Measurements from ENCODE around the gene DGLUCY. TPM values are rescaled to one million over a fixed set of nuclear protein-coding genes. Genes with fewer than 3 reads are reported as not detected.

Gene DGLUCY
- total RNA-seq, 1 donor from 2014 or later = 20.0 TPM

GRCh38 chr14:91138511-91139359, 24.9 kb downstream of the DGLUCY start:
- Histone ChIP-seq H3K36me3 (ENCODE audit: insufficient read depth, low read length) (no peaks in the 10 kb centered on the region), H3K79me2 (ENCODE audit: insufficient read depth, low read length) (no peaks in the 10 kb centered on the region), H3K4me1 (ENCODE audit: insufficient read depth, low read length) (no peaks in the 10 kb centered on the region), H3K27me3 (ENCODE audit: insufficient read depth, low read length) (peaks cover 23% of the 10 kb centered on the region), H3K4me2 (ENCODE audit: low read length) (no peak overlapping the region), H3K9me3 (ENCODE audit: insufficient read depth, low read depth, low read length) (no peaks in the 10 kb centered on the region), H3K4me3 (ENCODE audit: insufficient read depth, low read depth, low read length) (no peak overlapping the region), H3K27ac (ENCODE audit: low read depth, low read length) (no peak overlapping the region), H3K9ac (ENCODE audit: low read length) (no peak overlapping the region), H2AFZ (ENCODE audit: low read depth, low read length) (no peak overlapping the region), H4K20me1 (ENCODE audit: insufficient read depth, low read length) (peaks cover 5% of the 10 kb centered on the region)
- Mint-ChIP-seq H3K4me1 (ENCODE audit: low read depth, unreplicated experiment) (peaks cover 2% of the 10 kb centered on the region), H3K27me3 (ENCODE audit: low read depth, unreplicated experiment) (no peaks in the 10 kb centered on the region), H3K27ac (ENCODE audit: unreplicated experiment) (peak overlapping the region; percentile 18), H3K9me3 (ENCODE audit: unreplicated experiment) (no peaks in the 10 kb centered on the region), H3K36me3 (ENCODE audit: low read depth, unreplicated experiment) (no peaks in the 10 kb centered on the region), H3K4me3 (ENCODE audit: unreplicated experiment) (no peak overlapping the region)
- no peak for FAIRE-seq
- DNase-seq (ENCODE audit: low read depth) = no peak
- TF ChIP-seq EZH2 (IDR thresholded peaks at IDR 0.05; ENCODE audit: insufficient read depth, low read length) (no peak), CTCF (IDR thresholded peaks at IDR 0.05; ENCODE audit: insufficient read depth, low read depth, low read length) (peak; percentile 21)

- no peak for FAIRE-seq
- Histone ChIP-seq H3K79me2 (ENCODE audit: insufficient read depth, low read length) (no peaks in the 10 kb centered on the region), H3K9ac (ENCODE audit: low read length) (no peak overlapping the region), H3K4me1 (ENCODE audit: insufficient read depth, low read length) (no peaks in the 10 kb centered on the region), H3K27me3 (ENCODE audit: insufficient read depth, low read length) (peaks cover 31% of the 10 kb centered on the region), H3K4me3 (ENCODE audit: insufficient read depth, low read depth, low read length) (no peak overlapping the region), H3K36me3 (ENCODE audit: insufficient read depth, low read length) (no peaks in the 10 kb centered on the region), H3K4me2 (ENCODE audit: low read length) (no peak overlapping the region), H2AFZ (ENCODE audit: low read depth, low read length) (no peak overlapping the region), H3K27ac (ENCODE audit: low read depth, low read length) (no peak overlapping the region), H3K9me3 (ENCODE audit: insufficient read depth, low read depth, low read length) (no peaks in the 10 kb centered on the region), H4K20me1 (ENCODE audit: insufficient read depth, low read length) (peaks cover 5% of the 10 kb centered on the region)
- Mint-ChIP-seq H3K9me3 (ENCODE audit: unreplicated experiment) (no peaks in the 10 kb centered on the region), H3K4me3 (ENCODE audit: unreplicated experiment) (no peak overlapping the region), H3K4me1 (ENCODE audit: low read depth, unreplicated experiment) (peaks cover 8% of the 10 kb centered on the region), H3K27ac (ENCODE audit: unreplicated experiment) (no peak overlapping the region), H3K27me3 (ENCODE audit: low read depth, unreplicated experiment) (no peaks in the 10 kb centered on the region), H3K36me3 (ENCODE audit: low read depth, unreplicated experiment) (peaks cover 6% of the 10 kb centered on the region)
- no peak for DNase-seq (ENCODE audit: low read depth)
- TF ChIP-seq CTCF (IDR thresholded peaks at IDR 0.05; ENCODE audit: insufficient read depth, low read depth, low read length) = no peak
Observed at GRCh38 chr14:91139776-91140175, 25.9 kb downstream of the DGLUCY start.

GRCh38 chr14:91140672-91141071, 26.8 kb downstream of the DGLUCY start:
- H3K27me3 ChIP-seq (ENCODE audit: insufficient read depth, low read length) = peaks cover 40% of the 10 kb centered on the region
- Mint-ChIP-seq H3K9me3 (ENCODE audit: unreplicated experiment) (no peaks in the 10 kb centered on the region), H3K27ac (ENCODE audit: unreplicated experiment) (no peak overlapping the region), H3K27me3 (ENCODE audit: low read depth, unreplicated experiment) (no peaks in the 10 kb centered on the region), H3K4me3 (ENCODE audit: unreplicated experiment) (no peak overlapping the region), H3K4me1 (ENCODE audit: low read depth, unreplicated experiment) (peaks cover 8% of the 10 kb centered on the region), H3K36me3 (ENCODE audit: low read depth, unreplicated experiment) (peaks cover 10% of the 10 kb centered on the region)
- H3K27ac ChIP-seq (ENCODE audit: low read depth, low read length) = no peak overlapping the region
- FAIRE-seq = no peak
- no peaks in the 10 kb centered on the region for H3K36me3 ChIP-seq (ENCODE audit: insufficient read depth, low read length)
- H3K79me2 ChIP-seq (ENCODE audit: insufficient read depth, low read length) = no peaks in the 10 kb centered on the region
- no peak overlapping the region for H3K4me2 ChIP-seq (ENCODE audit: low read length)
- H3K4me3 ChIP-seq (ENCODE audit: insufficient read depth, low read depth, low read length) = no peak overlapping the region
- H3K9me3 ChIP-seq (ENCODE audit: insufficient read depth, low read depth, low read length) = no peaks in the 10 kb centered on the region
- TF ChIP-seq EZH2 (IDR thresholded peaks at IDR 0.05; ENCODE audit: insufficient read depth, low read length) = no peak
- peak; percentile 25 for TF ChIP-seq CTCF (IDR thresholded peaks at IDR 0.05; ENCODE audit: insufficient read depth, low read depth, low read length)
- peaks cover 5% of the 10 kb centered on the region for H4K20me1 ChIP-seq (ENCODE audit: insufficient read depth, low read length)
- no peaks in the 10 kb centered on the region for H3K4me1 ChIP-seq (ENCODE audit: insufficient read depth, low read length)
- H3K9ac ChIP-seq (ENCODE audit: low read length) = no peak overlapping the region
- DNase-seq (ENCODE audit: low read depth) = no peak
- no peak overlapping the region for H2AFZ ChIP-seq (ENCODE audit: low read depth, low read length)
